NCI-H2107 treated with DMSO at 0.1 percent for 48 hours (cell line): ENCODE measurements around the gene BRAF.
"Not testable (repeated sequence)": the region's sequence is repeated elsewhere in the genome, so short reads cannot be mapped to it uniquely, and the experiment has no call there.

Source experiments
- DNase-seq: peaks from one replicate; lab custom pipeline; 2025; ENCODE audit not compliant: unreplicated experiment; lab: John Stamatoyannopoulos, UW

Gene BRAF

GRCh38 chr7:140774371-140774770 is 150.4 kb downstream of the BRAF start:
- DNase-seq, result no peak

- DNase-seq, result no peak
Observed at GRCh38 chr7:140773104-140773503, 151.6 kb downstream of the BRAF start.

GRCh38 chr7:140771826-140772225 is 152.9 kb downstream of the BRAF start:
- DNase-seq, result no peak

DNA sequence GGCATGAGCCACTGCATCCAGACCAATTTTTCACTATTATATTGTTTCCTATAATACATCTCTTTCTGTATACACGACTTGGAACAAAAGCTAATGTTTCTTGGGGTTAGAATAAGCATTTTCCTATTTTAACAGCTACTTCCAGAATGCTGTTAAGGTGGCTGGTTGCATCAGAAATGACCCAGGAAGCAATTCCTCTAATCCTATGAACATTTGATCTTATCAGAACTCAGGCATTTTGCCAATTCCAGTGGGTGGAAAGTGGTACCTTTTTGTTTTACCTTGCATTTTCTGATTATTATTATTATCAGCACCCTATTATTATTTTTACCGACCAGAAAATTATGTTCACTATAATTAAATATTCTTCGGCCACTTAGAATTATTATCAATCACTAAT is 154.9 kb downstream of the BRAF start:
- DNase-seq, result no peak

DNA sequence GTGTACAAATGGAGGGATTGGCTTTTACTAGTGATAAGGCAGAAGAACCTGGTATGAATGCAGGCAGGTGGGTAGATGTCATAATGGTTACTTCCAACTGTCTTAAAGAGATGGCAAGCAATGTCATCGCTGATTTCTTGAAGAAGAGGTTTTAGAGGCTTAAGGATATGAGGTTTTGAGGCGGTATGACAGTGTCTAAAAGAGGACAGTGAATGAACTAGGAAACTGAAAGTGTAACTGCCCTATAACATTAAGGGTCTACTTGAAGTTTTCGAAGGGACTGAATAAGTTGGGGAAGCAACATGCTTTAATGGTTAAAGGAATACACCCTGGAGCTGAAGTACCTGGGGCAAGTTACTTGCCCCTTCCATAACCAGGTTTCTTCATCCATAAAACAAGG is 157.3 kb downstream of the BRAF start:
- no peak for DNase-seq

DNA sequence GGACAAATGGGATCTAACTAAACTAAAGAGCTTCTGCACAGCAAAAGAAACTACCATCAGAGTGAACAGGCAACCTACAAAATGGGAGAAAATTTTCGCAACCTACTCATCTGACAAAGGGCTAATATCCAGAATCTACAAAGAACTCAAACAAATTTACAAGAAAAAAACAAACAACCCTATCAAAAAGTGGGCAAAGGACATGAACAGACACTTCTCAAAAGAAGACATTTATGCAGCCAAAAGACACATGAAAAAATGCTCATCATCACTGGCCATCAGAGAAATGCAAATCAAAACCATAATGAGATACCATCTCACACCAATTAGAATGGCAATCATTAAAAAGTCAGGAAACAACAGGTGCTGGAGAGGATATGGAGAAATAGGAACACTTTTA is 159.3 kb downstream of the BRAF start:
- not testable (repeated sequence) for DNase-seq

- not testable (repeated sequence) for DNase-seq
Observed at GRCh38 chr7:140763166-140763565, 161.6 kb downstream of the BRAF start.

- not testable (repeated sequence) for DNase-seq
Observed at GRCh38 chr7:140761375-140761774, 163.4 kb downstream of the BRAF start.

GRCh38 chr7:140754506-140754905 is 170.2 kb downstream of the BRAF start:
- no peak for DNase-seq

DNA sequence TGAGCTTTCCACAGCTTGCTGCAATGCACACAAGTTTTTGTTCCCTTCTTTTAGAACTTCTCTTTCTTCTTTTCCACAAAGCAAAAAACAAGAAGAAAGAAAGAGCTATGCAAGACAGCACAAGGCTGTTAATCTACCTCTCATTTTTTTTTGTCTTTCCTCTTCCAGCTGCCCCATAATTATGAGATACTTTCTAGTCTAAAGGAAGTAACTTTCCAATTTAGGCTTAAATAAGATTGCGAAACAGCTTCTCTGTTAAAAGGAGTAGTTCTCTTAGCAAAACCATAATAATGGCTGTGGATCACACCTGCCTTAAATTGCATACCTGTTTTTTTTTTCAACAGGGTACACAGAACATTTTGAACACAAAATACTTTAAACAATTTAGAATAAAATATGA is 172.2 kb downstream of the BRAF start:
- no peak for DNase-seq

DNA sequence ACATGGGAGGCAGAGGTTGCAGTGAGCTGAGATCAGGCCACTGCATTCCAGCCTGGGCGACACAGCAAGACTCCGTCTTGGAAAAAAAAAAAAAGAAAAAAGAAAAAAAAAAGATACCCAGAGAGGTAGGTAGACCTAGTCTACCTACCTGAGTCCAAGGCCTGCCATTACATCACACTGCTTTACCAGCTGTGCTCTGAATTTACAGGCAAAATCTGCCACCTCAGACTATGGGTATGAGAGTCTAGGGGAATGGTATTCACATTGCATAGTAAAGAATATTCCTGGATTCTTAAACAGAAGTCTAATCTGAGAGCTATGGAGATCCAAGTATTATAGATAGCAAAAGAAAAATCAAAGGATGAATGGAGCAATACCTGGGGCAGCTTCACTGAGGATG is 178.0 kb downstream of the BRAF start:
- DNase-seq, result no peak

- no peak for DNase-seq
Observed at GRCh38 chr7:140745266-140746058, 179.3 kb downstream of the BRAF start.

GRCh38 chr7:140744005-140744404 is 180.7 kb downstream of the BRAF start:
- DNase-seq, result no peak

DNA sequence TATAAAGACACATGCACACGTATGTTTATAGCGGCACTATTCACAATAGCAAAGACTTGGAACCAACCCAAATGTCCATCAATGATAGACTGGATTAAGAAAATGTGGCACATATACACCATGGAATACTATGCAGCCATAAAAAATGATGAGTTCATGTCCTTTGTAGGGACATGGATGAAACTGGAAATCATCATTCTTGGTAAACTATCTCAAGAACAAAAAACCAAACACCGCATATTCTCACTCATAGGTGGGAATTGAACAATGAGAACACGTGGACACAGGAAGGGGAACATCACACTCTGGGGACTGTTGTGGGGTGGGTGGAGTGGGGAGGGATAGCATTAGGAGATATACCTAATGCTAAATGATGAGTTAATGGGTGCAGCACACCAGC is 181.5 kb downstream of the BRAF start:
- DNase-seq, result not testable (repeated sequence)

GRCh38 chr7:140738280-140738679 is 186.4 kb downstream of the BRAF start:
- DNase-seq, result no peak

GRCh38 chr7:140734729-140735128 is 190.0 kb downstream of the BRAF start:
- DNase-seq, result no peak

GRCh38 chr7:140734096-140734495 is 190.6 kb downstream of the BRAF start:
- no peak for DNase-seq

DNA sequence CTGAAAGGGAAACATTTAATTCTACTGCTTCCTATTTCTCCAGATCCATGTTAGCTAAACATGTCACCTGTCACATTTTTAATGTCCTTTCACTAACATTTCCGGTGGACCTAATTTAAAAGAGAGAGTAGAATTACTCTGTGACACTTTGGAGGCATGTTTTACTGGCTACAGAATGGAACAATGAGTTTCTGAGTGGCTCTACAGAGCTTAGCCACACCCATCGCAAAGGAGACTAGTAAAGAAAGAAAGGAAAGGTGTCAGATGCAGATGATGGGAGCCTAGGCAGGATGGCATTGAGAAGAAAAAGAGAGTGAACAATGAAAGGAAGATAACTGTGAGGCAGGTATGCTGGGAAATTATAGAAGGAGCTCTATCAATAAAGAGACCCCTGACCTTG is 192.3 kb downstream of the BRAF start:
- DNase-seq, result peak; percentile 35

- peak; percentile 19 for DNase-seq
Observed at GRCh38 chr7:140726281-140726680, 198.4 kb downstream of the BRAF start.

DNA sequence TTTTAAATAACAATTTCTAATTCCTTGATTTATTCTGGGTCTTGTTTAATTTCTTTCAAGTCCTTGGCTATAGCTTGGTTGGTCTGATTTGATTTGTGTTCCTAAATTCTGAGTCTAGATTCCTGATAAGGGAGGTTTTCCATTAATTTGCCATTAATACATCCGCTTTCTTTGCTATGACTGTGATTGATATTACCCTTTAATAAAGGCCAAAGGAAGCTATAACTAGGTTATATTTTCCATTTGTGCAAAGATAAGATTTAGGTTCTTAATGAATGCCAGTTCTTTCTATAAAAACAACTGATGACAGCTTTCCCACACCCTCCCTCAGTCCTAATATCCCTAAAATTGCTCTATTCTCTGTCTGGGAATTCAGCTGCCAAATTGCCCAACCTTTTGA is 200.0 kb downstream of the BRAF start:
- DNase-seq, result no peak

- no peak for DNase-seq
Observed at GRCh38 chr7:140723574-140723973, 201.2 kb downstream of the BRAF start.

DNA sequence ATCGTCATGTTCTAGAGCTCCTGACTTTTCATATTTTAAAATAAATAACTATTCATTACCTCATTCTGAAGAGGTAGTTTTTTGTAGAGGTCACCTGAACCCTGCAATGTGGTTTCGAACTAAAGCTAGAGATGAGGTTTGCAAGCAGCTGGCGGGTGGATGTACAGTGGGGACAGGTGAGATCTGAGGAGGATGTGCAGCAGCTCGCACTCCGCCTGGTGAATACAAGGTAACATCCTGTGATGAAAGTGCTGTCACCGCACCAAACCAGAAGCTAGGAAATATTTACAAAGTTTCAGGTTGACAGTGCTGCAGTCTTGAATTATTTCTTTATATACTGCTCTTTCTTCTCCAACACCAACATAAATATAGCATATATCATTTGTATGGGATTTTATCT is 201.7 kb downstream of the BRAF start:
- no peak for DNase-seq

DNA sequence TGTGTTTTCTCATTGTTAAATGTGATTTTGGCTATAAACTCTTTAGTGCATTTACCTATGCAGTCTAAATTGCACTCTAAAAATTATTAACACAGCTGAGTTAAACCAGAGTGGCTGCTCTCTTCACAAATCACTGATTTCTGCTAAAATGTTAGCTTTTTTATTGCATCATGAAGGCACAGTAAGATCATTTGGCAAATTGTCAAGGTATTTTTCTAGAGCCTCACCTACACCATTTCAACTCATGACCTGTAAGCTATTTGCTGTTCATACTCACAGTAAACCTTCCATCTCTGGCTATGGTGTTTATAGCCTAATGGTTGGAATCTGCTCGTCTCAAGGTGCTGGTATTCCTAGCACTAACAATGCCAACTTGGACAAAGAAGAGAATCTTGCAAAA is 202.5 kb downstream of the BRAF start:
- no peak for DNase-seq
